HEK293 (cell line): ENCODE data around the gene GABRD.

Experiments
- CTCF ChIP-seq: fragments of 450-650 bp; formaldehyde crosslinking; IDR thresholded peaks from 2 replicates; pipeline ENCODE4 v1.5.1; 2016; ENCODE audit warnings: missing biosample characterization, missing genetic modification characterization
- ELK4 ChIP-seq: IDR thresholded peaks from 2 replicates; pipeline ENCODE4 v1.6.1; 2011; ENCODE audit warnings: mild to moderate bottlenecking, low read depth, low read length, borderline replicate concordance
- KLF1 ChIP-seq: fragments of 450-650 bp; formaldehyde crosslinking; IDR thresholded peaks from 2 replicates; pipeline ENCODE4 v1.5.1; 2016; ENCODE audit warnings: missing biosample characterization, missing genetic modification characterization
- ZBTB26 ChIP-seq: fragments of 450-650 bp; formaldehyde crosslinking; optimal IDR thresholded peaks from 2 replicates; pipeline ENCODE3; 2016; ENCODE audit warnings: missing biosample characterization, mild to moderate bottlenecking, missing genetic modification characterization
- ZNF274 ChIP-seq, 2 experiments: fragments of 200-500 bp in 1 of 2; fragments of 450-650 bp in 1 of 2; sonication (Bioruptor generic) in 1 of 2; formaldehyde crosslinking in 1 of 2; IDR thresholded peaks; 2 replicates each; pipeline versions ENCODE4 v1.5.1 to v1.6.1; 2014 to 2016; ENCODE audit warnings: borderline replicate concordance in 1 of 2, inconsistent platforms in 1 of 2, low read length in 1 of 2, missing biosample characterization in 1 of 2, missing genetic modification characterization in 1 of 2
- ZNF416 ChIP-seq: fragments of 450-650 bp; formaldehyde crosslinking; IDR thresholded peaks from 2 replicates; pipeline ENCODE4 v1.5.1; 2016; ENCODE audit warnings: missing biosample characterization, missing genetic modification characterization

GRCh38 chr1:2003541-2004131 lies 15.5 kb upstream of the GABRD start, which contains the start of gene CFAP74:
- TF ChIP-seq CTCF (tag by site-specific recombination) = no peak
- no peak for TF ChIP-seq KLF1 (tag by site-specific recombination)
- TF ChIP-seq ELK4 = no peak
- no peak for TF ChIP-seq ZNF274 (IDR thresholded peaks at IDR 0.05; ENCODE audit: low read length)
- no peak for TF ChIP-seq ZNF274 (tag by site-specific recombination; IDR thresholded peaks at IDR 0.05; ENCODE audit: borderline replicate concordance)
- no peak for TF ChIP-seq ZBTB26 (tag by site-specific recombination)
- TF ChIP-seq ZNF416 (tag by site-specific recombination) = no peak
